Measurements from ENCODE around the gene PRKAR1B. TPM values are rescaled to one million over a fixed set of nuclear protein-coding genes. Genes with fewer than 3 reads are reported as not detected.

The PRKAR1B gene
- total RNA-seq, 1 donor from 2014 or later = 80.7 TPM

GRCh38 chr7:568031-568951 lies 158.8 kb downstream of the PRKAR1B start:
- DNase-seq (ENCODE audit: low spot score in 2 of 2) (no peak), FAIRE-seq (no peak)

- no peak for FAIRE-seq
- no peak for DNase-seq (ENCODE audit: low spot score in 2 of 2)
Measured at GRCh38 chr7:567305-567883, 159.7 kb downstream of the PRKAR1B start.

- FAIRE-seq = no peak
- DNase-seq (ENCODE audit: low spot score in 2 of 2) = no peak
Measured at GRCh38 chr7:566100-566499, 161.0 kb downstream of the PRKAR1B start.

- FAIRE-seq (no peak), DNase-seq (ENCODE audit: low spot score in 2 of 2) (no peak)
Measured at GRCh38 chr7:564176-564865, 162.8 kb downstream of the PRKAR1B start.

- no peak for FAIRE-seq
Measured at GRCh38 chr7:563629-564170, 163.4 kb downstream of the PRKAR1B start.

GRCh38 chr7:562789-563628 lies 164.1 kb downstream of the PRKAR1B start:
- no peak for FAIRE-seq

More at GRCh38 chr7:563629-564170, 163.4 kb downstream of the PRKAR1B start:
- DNase-seq (ENCODE audit: low spot score in 2 of 2) = no peak

GRCh38 chr7:562374-562675 lies 164.8 kb downstream of the PRKAR1B start:
- no peak for FAIRE-seq
- no peak for DNase-seq (ENCODE audit: low spot score in 2 of 2)

More at GRCh38 chr7:562789-563628, 164.1 kb downstream of the PRKAR1B start:
- no peak for DNase-seq (ENCODE audit: low spot score in 2 of 2)

GRCh38 chr7:561631-562373 lies 165.3 kb downstream of the PRKAR1B start:
- FAIRE-seq (no peak), DNase-seq (ENCODE audit: low spot score in 2 of 2) (no peak)

GRCh38 chr7:560966-561630 lies 166.0 kb downstream of the PRKAR1B start:
- FAIRE-seq (no peak), DNase-seq (ENCODE audit: low spot score in 2 of 2) (no peak)

- FAIRE-seq (no peak), DNase-seq (ENCODE audit: low spot score in 2 of 2) (no peak)
Measured at GRCh38 chr7:559396-559705, 167.7 kb downstream of the PRKAR1B start.

- DNase-seq (ENCODE audit: low spot score in 2 of 2) (no peak), FAIRE-seq (no peak)
Measured at GRCh38 chr7:557558-557881, 169.6 kb downstream of the PRKAR1B start.

GRCh38 chr7:556837-557557 lies 170.1 kb downstream of the PRKAR1B start:
- no peak for FAIRE-seq
- DNase-seq (ENCODE audit: low spot score in 2 of 2) = no peak

- no peak for FAIRE-seq
Measured at GRCh38 chr7:556291-556826, 170.7 kb downstream of the PRKAR1B start.

GRCh38 chr7:555551-556160 lies 171.4 kb downstream of the PRKAR1B start:
- no peak for FAIRE-seq

More at GRCh38 chr7:556291-556826, 170.7 kb downstream of the PRKAR1B start:
- DNase-seq (ENCODE audit: low spot score in 2 of 2) = no peak

GRCh38 chr7:553636-554111 lies 173.4 kb downstream of the PRKAR1B start:
- no peak for FAIRE-seq

More at GRCh38 chr7:555551-556160, 171.4 kb downstream of the PRKAR1B start:
- no peak for DNase-seq (ENCODE audit: low spot score in 2 of 2)

GRCh38 chr7:552868-553635 lies 174.0 kb downstream of the PRKAR1B start:
- DNase-seq (ENCODE audit: low spot score in 2 of 2) (no peak), FAIRE-seq (no peak)

More at GRCh38 chr7:553636-554111, 173.4 kb downstream of the PRKAR1B start:
- no peak for DNase-seq (ENCODE audit: low spot score in 2 of 2)
